GM12878 (cell line): ENCODE data around the gene PRM3. TPM values are rescaled to one million over a fixed set of nuclear protein-coding genes. Genes with fewer than 3 reads are reported as not detected.

Source experiments
- BHLHE40 ChIP-seq, 2 experiments: fragments of 450-650 bp in 1 of 2; IDR thresholded peaks; 2 replicates each; pipeline ENCODE4 v1.6.1; 2011 to 2017; ENCODE audit warnings: low read depth in 2 of 2, borderline replicate concordance in 1 of 2, improper control_type of control experiment in 1 of 2, low read length in 1 of 2, mild to moderate bottlenecking in 1 of 2
- BMI1 ChIP-seq: fragments of 450-650 bp; IDR thresholded peaks from 2 replicates; pipeline ENCODE4 v1.6.1; 2016; ENCODE audit warnings: mild to moderate bottlenecking, moderate library complexity, borderline replicate concordance
- CHD1 ChIP-seq: IDR thresholded peaks from 2 replicates; pipeline ENCODE4 v1.6.1; 2012; ENCODE audit warnings: low read depth, low read length, improper control_type of control experiment
- HCFC1 ChIP-seq: fragments of 150-350 bp; IDR thresholded peaks from 2 replicates; pipeline ENCODE4 v1.6.1; 2014; ENCODE audit warnings: low read length
- IKZF2 ChIP-seq, 2 experiments: fragments of 450-650 bp; IDR thresholded peaks; 2 replicates each; pipeline ENCODE4 v1.6.1; 2017; ENCODE audit warnings: mild to moderate bottlenecking in 2 of 2, moderate library complexity in 2 of 2
- KLF5 ChIP-seq: fragments of 450-650 bp; IDR thresholded peaks from 2 replicates; pipeline ENCODE4 v1.6.1; 2014; ENCODE audit warnings: mild to moderate bottlenecking; ENCODE audit not compliant: partially characterized antibody
- MTA2 ChIP-seq: fragments of 450-650 bp; IDR thresholded peaks from 2 replicates; pipeline ENCODE4 v1.6.1; 2016; ENCODE audit warnings: low read depth, mild to moderate bottlenecking, moderate library complexity
- MYC ChIP-seq: IDR thresholded peaks from 2 replicates; pipeline ENCODE4 v1.6.1; 2011; ENCODE audit warnings: mild to moderate bottlenecking, low read length, moderate library complexity, inconsistent platforms; ENCODE audit not compliant: insufficient read depth, insufficient replicate concordance, insufficient read length, severe bottlenecking
- NBN ChIP-seq: fragments of 450-650 bp; IDR thresholded peaks from 2 replicates; pipeline ENCODE4 v1.6.1; 2016
- NR2F1 ChIP-seq: fragments of 450-650 bp; conservative IDR thresholded peaks from 2 replicates; pipeline ENCODE4 v1.6.1; 2017; ENCODE audit warnings: mild to moderate bottlenecking
- PML ChIP-seq: IDR thresholded peaks from 2 replicates; pipeline ENCODE4 v1.6.1; 2012; ENCODE audit warnings: low read length, inconsistent platforms
- RELA ChIP-seq: fragments of 450-650 bp; IDR thresholded peaks from 2 replicates; pipeline ENCODE4 v1.8.0; 2014; ENCODE audit warnings: borderline replicate concordance; ENCODE audit not compliant: partially characterized antibody
- SPI1 ChIP-seq: IDR thresholded peaks from 2 replicates; pipeline ENCODE4 v1.6.1; 2011; ENCODE audit warnings: low read depth, mild to moderate bottlenecking, low read length, moderate library complexity, borderline replicate concordance; ENCODE audit not compliant: insufficient read depth
- TCF7 ChIP-seq: IDR thresholded peaks from 2 replicates; pipeline ENCODE4 v1.6.1; 2014; ENCODE audit warnings: antibody characterized with exemption, borderline replicate concordance
- ZZZ3 ChIP-seq: IDR thresholded peaks from 2 replicates; pipeline ENCODE4 v1.6.1; 2011; ENCODE audit warnings: low read depth; ENCODE audit not compliant: control insufficient read depth, insufficient read length
- polyA plus RNA-seq, 11 experiments: library from polyadenylated mRNA; depleted of rRNA in 4 of 11; unstranded in 6 of 11; stranded (reverse) in 5 of 11; fragments of >200 nt; fragmentation: Nextera tagmentation in 4 of 11; fragmentation: Illumina TruSeq in 1 of 11; extraction: Ambion mirVana in 4 of 11; extraction: Trizol in 1 of 11; gene quantifications; 1 replicate in 1 of 11; 2 replicates in 10 of 11; pipeline versions ENCODE4 v1.2.1 to v1.2.3, GENCODE V29; 2011 to 2016; ENCODE audit warnings: inconsistent platforms in 2 of 11, missing spikeins in 2 of 11, low read depth in 1 of 11
- total RNA-seq, 4 experiments: library from RNA; depleted of rRNA in 3 of 4; stranded (reverse); fragments of >200 nt in 3 of 4; fragmentation: Illumina TruSeq in 1 of 4; extraction: Trizol in 1 of 4; gene quantifications; 2 replicates each; pipeline versions ENCODE4 v1.2.1 to v1.2.3, GENCODE V29; 2013 to 2021
- TF ChIP-seq, protein P1 (sequence below): IDR thresholded peaks from 2 replicates; pipeline ENCODE4 v1.6.1; 2012; ENCODE audit warnings: low read depth, low read length, improper control_type of control experiment
- TF ChIP-seq, protein P2 (sequence below): fragments of 450-650 bp; formaldehyde crosslinking; IDR thresholded peaks from 2 replicates; pipeline ENCODE4 v1.5.0; 2022; ENCODE audit warnings: mild to moderate bottlenecking, missing genetic modification characterization
- TF ChIP-seq, protein P3 (sequence below): IDR thresholded peaks from 2 replicates; pipeline ENCODE4 v1.6.1; 2012; ENCODE audit warnings: low read depth, low read length, improper control_type of control experiment
- TF ChIP-seq, protein P4 (sequence below): fragments of 450-650 bp; formaldehyde crosslinking; IDR thresholded peaks from 2 replicates; pipeline ENCODE4 v1.4.0; 2020; ENCODE audit warnings: mild to moderate bottlenecking, moderate library complexity
- TF ChIP-seq, protein P5 (sequence below): IDR thresholded peaks from 2 replicates; pipeline ENCODE4 v1.6.1; 2011; ENCODE audit warnings: low read depth, mild to moderate bottlenecking, low read length, moderate library complexity, borderline replicate concordance; ENCODE audit errors: extremely low read depth

Gene PRM3
- total and polyA plus RNA-seq, 10 of the 15 experiments (the other 5 are each of a cell fraction or from before 2014, with no cell fraction given) = not detected

DNA sequence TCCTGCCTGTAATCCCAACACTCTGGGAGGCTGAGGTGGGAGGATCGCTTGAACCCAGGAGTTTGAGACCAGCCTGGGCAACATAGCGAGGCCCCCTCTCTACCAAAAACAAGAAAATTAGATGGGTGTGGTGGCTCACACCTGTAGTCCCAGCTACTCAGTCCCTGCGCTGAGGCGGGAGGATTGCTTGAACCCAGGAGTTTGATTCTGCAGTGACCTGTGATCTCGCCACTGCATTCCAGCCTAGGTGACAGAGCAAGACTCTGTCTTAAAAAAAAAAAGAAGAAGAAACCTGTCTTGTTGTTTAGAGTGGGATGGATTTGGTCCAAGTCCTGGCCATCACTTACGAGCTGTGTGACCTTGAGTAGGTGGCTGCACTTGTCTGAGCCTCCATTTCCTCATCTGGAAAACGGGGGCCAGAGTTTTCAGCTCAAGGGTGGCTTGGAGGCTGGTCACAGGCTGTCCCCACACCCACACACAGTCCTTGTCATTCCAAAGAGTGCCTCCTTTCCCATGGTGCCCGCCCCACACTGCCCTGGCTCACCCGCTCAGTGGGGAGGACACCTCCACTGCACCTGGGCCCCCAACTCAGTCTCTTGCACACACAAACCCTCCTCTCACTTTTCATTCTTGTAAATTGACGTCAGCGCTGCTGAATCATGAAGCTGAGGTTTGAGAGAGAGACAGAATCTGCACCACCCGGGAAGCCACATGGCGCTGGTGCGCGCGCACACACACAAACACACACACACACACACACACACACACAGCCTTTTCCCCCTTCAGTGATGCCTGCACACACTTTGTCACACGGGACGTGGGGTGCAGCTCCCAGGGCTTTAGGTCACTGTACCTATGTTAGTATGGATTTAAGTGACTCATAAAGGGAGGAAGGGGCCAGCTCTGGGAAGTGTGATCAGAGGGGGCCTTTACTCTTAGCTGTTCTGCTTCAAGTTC, 21.6 kb downstream of the PRM3 start (continued):
- TF ChIP-seq, protein P1, sequence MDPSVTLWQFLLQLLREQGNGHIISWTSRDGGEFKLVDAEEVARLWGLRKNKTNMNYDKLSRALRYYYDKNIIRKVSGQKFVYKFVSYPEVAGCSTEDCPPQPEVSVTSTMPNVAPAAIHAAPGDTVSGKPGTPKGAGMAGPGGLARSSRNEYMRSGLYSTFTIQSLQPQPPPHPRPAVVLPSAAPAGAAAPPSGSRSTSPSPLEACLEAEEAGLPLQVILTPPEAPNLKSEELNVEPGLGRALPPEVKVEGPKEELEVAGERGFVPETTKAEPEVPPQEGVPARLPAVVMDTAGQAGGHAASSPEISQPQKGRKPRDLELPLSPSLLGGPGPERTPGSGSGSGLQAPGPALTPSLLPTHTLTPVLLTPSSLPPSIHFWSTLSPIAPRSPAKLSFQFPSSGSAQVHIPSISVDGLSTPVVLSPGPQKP = no peak
- TF ChIP-seq, protein P2, sequence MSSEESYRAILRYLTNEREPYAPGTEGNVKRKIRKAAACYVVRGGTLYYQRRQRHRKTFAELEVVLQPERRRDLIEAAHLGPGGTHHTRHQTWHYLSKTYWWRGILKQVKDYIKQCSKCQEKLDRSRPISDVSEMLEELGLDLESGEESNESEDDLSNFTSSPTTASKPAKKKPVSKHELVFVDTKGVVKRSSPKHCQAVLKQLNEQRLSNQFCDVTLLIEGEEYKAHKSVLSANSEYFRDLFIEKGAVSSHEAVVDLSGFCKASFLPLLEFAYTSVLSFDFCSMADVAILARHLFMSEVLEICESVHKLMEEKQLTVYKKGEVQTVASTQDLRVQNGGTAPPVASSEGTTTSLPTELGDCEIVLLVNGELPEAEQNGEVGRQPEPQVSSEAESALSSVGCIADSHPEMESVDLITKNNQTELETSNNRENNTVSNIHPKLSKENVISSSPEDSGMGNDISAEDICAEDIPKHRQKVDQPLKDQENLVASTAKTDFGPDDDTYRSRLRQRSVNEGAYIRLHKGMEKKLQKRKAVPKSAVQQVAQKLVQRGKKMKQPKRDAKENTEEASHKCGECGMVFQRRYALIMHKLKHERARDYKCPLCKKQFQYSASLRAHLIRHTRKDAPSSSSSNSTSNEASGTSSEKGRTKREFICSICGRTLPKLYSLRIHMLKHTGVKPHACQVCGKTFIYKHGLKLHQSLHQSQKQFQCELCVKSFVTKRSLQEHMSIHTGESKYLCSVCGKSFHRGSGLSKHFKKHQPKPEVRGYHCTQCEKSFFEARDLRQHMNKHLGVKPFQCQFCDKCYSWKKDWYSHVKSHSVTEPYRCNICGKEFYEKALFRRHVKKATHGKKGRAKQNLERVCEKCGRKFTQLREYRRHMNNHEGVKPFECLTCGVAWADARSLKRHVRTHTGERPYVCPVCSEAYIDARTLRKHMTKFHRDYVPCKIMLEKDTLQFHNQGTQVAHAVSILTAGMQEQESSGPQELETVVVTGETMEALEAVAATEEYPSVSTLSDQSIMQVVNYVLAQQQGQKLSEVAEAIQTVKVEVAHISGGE (CRISPR knock-in tag) = no peak
- TF ChIP-seq, protein P3, sequence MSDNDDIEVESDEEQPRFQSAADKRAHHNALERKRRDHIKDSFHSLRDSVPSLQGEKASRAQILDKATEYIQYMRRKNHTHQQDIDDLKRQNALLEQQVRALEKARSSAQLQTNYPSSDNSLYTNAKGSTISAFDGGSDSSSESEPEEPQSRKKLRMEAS = peak; percentile 47; the same call in 1 of the 2 replicates
- TF ChIP-seq NR2F1 (no peak), HCFC1 (no peak), TCF7 (no peak), NBN (peak; percentile 91), MYC (no peak), BMI1 (peak; percentile 76; the same call in 1 of the 2 replicates), IKZF2 (IDR thresholded peaks at IDR 0.05) (peak; percentile 79 to 87), MTA2 (peak; percentile 72; the same call in 1 of the 2 replicates), ZZZ3 (no peak), CHD1 (no peak), RELA (no peak), SPI1 (no peak), PML (no peak), BHLHE40 (IDR thresholded peaks at IDR 0.05; ENCODE audit: borderline replicate concordance in 1 of 2, low read depth in 2 of 2, low read length in 1 of 2) (peak; percentile 56 to 61; a peak in 3 of 4 replicates), KLF5 (no peak)
- TF ChIP-seq, protein P4, sequence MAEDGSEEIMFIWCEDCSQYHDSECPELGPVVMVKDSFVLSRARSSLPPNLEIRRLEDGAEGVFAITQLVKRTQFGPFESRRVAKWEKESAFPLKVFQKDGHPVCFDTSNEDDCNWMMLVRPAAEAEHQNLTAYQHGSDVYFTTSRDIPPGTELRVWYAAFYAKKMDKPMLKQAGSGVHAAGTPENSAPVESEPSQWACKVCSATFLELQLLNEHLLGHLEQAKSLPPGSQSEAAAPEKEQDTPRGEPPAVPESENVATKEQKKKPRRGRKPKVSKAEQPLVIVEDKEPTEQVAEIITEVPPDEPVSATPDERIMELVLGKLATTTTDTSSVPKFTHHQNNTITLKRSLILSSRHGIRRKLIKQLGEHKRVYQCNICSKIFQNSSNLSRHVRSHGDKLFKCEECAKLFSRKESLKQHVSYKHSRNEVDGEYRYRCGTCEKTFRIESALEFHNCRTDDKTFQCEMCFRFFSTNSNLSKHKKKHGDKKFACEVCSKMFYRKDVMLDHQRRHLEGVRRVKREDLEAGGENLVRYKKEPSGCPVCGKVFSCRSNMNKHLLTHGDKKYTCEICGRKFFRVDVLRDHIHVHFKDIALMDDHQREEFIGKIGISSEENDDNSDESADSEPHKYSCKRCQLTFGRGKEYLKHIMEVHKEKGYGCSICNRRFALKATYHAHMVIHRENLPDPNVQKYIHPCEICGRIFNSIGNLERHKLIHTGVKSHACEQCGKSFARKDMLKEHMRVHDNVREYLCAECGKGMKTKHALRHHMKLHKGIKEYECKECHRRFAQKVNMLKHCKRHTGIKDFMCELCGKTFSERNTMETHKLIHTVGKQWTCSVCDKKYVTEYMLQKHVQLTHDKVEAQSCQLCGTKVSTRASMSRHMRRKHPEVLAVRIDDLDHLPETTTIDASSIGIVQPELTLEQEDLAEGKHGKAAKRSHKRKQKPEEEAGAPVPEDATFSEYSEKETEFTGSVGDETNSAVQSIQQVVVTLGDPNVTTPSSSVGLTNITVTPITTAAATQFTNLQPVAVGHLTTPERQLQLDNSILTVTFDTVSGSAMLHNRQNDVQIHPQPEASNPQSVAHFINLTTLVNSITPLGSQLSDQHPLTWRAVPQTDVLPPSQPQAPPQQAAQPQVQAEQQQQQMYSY = no peak
- TF ChIP-seq, protein P5, sequence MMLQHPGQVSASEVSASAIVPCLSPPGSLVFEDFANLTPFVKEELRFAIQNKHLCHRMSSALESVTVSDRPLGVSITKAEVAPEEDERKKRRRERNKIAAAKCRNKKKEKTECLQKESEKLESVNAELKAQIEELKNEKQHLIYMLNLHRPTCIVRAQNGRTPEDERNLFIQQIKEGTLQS = no peak
